Skeletal muscle tissue (tissue), 4 donors: ENCODE data around the gene RBM28. TPM values are rescaled to one million over a fixed set of nuclear protein-coding genes. Genes with fewer than 3 reads are reported as not detected.
A peak's percentile ranks its signal among the peaks of the same experiment; 100 is the strongest.

Source experiments
- H3K27ac ChIP-seq: one replicate; pipeline ENCODE4 v1.7.0; 2013; ENCODE audit warnings: mild to moderate bottlenecking, low read depth, low read length, inconsistent platforms
- H3K27me3 ChIP-seq, 3 donors: one replicate each; pipeline ENCODE4 v1.7.0; 2013; ENCODE audit warnings: low read length in 3 of 3; ENCODE audit not compliant: control insufficient read depth in 3 of 3, insufficient read depth in 3 of 3
- H3K36me3 ChIP-seq, 3 donors: one replicate each; pipeline ENCODE4 v1.7.0; 2013; ENCODE audit warnings: low read length in 3 of 3; ENCODE audit not compliant: control insufficient read depth in 3 of 3, insufficient read depth in 3 of 3
- H3K4me1 ChIP-seq, 3 donors: one replicate each; pipeline ENCODE4 v1.7.0; 2013; ENCODE audit warnings: low read length in 3 of 3, mild to moderate bottlenecking in 3 of 3; ENCODE audit not compliant: control insufficient read depth in 3 of 3, insufficient read depth in 3 of 3
- H3K4me3 ChIP-seq, 3 donors: one replicate each; pipeline ENCODE4 v1.7.0; 2013; ENCODE audit warnings: low read length in 3 of 3
- H3K9ac ChIP-seq, 3 donors: one replicate each; pipeline ENCODE4 v1.7.0; 2013; ENCODE audit warnings: low read length in 3 of 3, mild to moderate bottlenecking in 3 of 3, moderate library complexity in 2 of 3, low read depth in 1 of 3
- H3K9me3 ChIP-seq, 3 donors: one replicate each; pipeline ENCODE4 v1.7.0; 2013; ENCODE audit warnings: low read length in 3 of 3; ENCODE audit not compliant: control insufficient read depth in 3 of 3
- total RNA-seq: library from RNA; depleted of rRNA; stranded (reverse); fragments of >200 nt; gene quantifications from one replicate; pipeline ENCODE4 v1.2.3, GENCODE V29; 2014
- donor health status: Osteomylitis.

Gene RBM28
- total RNA-seq, 1 donor from 2014 or later, result 7.3 TPM

- Histone ChIP-seq H3K9ac (peak overlapping the region in 1 of 3 donors; percentile 40), H3K27me3 (peaks cover 24 to 44% (median 33%) of the 10 kb centered on the region in 3 donors), H3K36me3 (no peaks in the 10 kb centered on the region), H3K4me1 (peaks cover 17 to 22% (median 17%) of the 10 kb centered on the region in 3 donors), H3K9me3 (peaks cover 0 to 2% (median 0%) of the 10 kb centered on the region in 3 donors), H3K4me3 (peak overlapping the region in 2 of 3 donors; percentile 9 to 29), H3K27ac (no peak overlapping the region)
Measured at GRCh38 chr7:128266883-128267594, 76.7 kb downstream of the RBM28 start.

- Histone ChIP-seq H3K27me3 (peaks cover 24 to 39% (median 33%) of the 10 kb centered on the region in 3 donors), H3K9me3 (peaks cover 0 to 2% (median 0%) of the 10 kb centered on the region in 3 donors), H3K36me3 (no peaks in the 10 kb centered on the region), H3K4me1 (peaks cover 13 to 22% (median 15%) of the 10 kb centered on the region in 3 donors), H3K9ac (no peak overlapping the region), H3K27ac (no peak overlapping the region), H3K4me3 (no peak overlapping the region)
Measured at GRCh38 chr7:128266529-128266882, 77.2 kb downstream of the RBM28 start.

DNA sequence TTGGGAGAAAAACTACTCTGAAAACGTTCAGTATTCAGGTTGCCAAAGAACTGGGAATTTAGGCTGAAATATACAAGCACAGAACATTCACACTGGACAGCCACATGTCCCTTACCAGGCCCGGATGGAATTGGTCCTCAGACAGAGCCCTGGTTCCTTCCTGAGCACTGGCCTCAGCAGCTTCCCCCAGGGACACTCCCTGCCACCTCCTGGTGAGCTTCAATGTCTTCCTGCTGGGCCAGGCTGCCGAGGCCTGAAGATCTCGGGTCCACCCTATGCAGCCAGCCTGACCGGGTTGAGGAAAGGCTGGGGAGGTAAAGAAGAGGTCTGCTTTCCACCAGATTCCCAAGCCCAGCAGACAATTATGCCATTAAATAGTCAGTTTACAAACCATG is 77.8 kb downstream of the RBM28 start:
- Histone ChIP-seq H3K27me3 (peaks cover 18 to 33% (median 27%) of the 10 kb centered on the region in 3 donors), H3K9me3 (peaks cover 0 to 2% (median 0%) of the 10 kb centered on the region in 3 donors), H3K36me3 (no peaks in the 10 kb centered on the region), H3K4me3 (no peak overlapping the region), H3K27ac (no peak overlapping the region), H3K9ac (no peak overlapping the region), H3K4me1 (peaks cover 7 to 15% (median 10%) of the 10 kb centered on the region in 3 donors)

DNA sequence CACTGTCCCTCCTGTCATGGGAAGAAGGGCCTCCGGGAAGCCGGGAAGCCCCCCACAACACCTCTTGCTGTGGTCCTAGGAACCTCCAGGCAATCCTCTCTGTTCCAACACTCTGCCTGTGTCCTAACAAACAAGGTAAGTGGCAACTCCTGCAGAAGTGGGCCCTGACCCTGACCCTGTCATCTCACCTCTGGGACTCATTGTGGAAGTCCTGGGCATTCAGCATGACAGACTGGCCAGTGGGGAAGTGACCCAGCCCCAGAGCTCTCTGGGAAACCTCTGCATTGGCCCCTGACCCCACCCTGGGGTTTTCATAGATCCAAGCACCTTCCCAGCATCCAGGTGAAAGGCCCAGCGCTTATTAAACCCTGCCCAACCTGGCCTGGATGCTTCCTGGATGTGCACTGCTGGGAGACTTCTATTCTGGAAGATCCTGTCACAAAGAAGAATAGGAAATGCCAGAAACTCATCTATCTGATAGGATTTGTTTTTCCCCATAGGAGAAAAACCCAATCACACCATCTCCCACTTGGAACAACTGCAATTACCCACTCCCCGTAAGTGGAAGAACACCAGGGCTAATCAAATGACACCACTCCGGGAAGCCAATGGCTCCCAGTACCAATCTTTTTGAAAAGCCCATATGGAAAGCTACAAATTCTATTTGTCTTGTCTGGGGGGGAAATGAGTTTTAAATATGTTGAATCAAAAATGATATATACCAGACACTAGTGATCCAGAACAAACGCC is 78.4 kb downstream of the RBM28 start:
- Histone ChIP-seq H3K4me1 (peaks cover 5 to 11% (median 7%) of the 10 kb centered on the region in 3 donors), H3K9ac (no peak overlapping the region)

GRCh38 chr7:128264477-128264876 is 79.2 kb downstream of the RBM28 start:
- H3K27ac ChIP-seq, result no peak overlapping the region
- H3K4me3 ChIP-seq, result no peak overlapping the region
- no peaks in the 10 kb centered on the region for H3K36me3 ChIP-seq
- H3K9ac ChIP-seq, result no peak overlapping the region
- H3K9me3 ChIP-seq, result peaks cover 0 to 2% (median 0%) of the 10 kb centered on the region in 3 donors
- H3K4me1 ChIP-seq, result peaks cover 5 to 11% (median 7%) of the 10 kb centered on the region in 3 donors
- peaks cover 13 to 27% (median 20%) of the 10 kb centered on the region in 3 donors for H3K27me3 ChIP-seq

More for the DNA sequence above, 78.4 kb downstream of the RBM28 start:
- no peak overlapping the region for H3K27ac ChIP-seq
- H3K9me3 ChIP-seq, result peaks cover 0 to 2% (median 0%) of the 10 kb centered on the region in 3 donors
- peaks cover 13 to 28% (median 22%) of the 10 kb centered on the region in 3 donors for H3K27me3 ChIP-seq
- H3K4me3 ChIP-seq, result no peak overlapping the region
- no peaks in the 10 kb centered on the region for H3K36me3 ChIP-seq

GRCh38 chr7:128263420-128263819 is 80.3 kb downstream of the RBM28 start:
- no peak overlapping the region for H3K4me3 ChIP-seq
- peaks cover 0 to 2% (median 0%) of the 10 kb centered on the region in 3 donors for H3K9me3 ChIP-seq
- peaks cover 12 to 24% (median 14%) of the 10 kb centered on the region in 3 donors for H3K27me3 ChIP-seq
- H3K4me1 ChIP-seq, result peaks cover 7 to 11% (median 10%) of the 10 kb centered on the region in 3 donors
- H3K27ac ChIP-seq, result no peak overlapping the region
- no peak overlapping the region for H3K9ac ChIP-seq
- no peaks in the 10 kb centered on the region for H3K36me3 ChIP-seq

DNA sequence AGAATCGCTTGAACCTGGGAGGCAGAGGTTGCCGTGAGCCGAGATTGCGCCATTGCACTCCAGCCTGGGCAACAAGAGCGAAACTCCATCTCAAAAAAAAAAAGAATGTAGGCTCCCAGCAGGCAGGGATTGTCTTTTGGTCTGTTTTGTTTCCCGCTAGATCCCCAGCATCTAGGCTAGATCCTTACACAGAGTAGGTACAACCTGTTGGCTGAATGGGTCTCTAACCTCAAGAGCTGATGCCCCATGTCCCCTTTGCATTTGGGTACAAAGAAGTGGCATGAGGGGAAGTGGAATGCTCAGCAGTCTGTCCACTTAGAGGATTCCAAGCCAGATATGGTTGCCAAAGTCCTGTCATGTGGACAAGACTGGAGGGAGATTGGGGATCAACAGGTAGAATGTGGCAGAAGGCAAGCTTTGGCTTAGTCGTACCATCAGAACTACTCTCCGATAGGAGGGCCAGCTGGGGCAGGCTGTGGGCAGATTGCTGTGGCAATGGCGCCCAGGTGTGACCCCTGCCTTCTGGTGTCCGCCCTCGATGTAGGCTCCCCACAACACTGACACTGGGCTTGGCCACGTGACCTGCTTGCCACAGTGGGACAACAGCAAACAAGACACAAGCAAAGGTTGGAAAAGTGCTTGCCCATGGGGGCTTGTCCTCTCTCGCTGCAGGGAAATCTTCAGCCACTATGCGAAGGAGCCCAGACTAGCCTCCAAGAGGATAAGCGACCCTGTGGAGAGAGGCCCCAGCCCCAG is 81.3 kb downstream of the RBM28 start:
- peaks cover 0 to 2% (median 0%) of the 10 kb centered on the region in 3 donors for H3K9me3 ChIP-seq
- no peaks in the 10 kb centered on the region for H3K36me3 ChIP-seq
- no peak overlapping the region for H3K27ac ChIP-seq
- peaks cover 7 to 10% (median 9%) of the 10 kb centered on the region in 3 donors for H3K4me1 ChIP-seq
- H3K4me3 ChIP-seq, result no peak overlapping the region
- no peak overlapping the region for H3K9ac ChIP-seq
- H3K27me3 ChIP-seq, result peaks cover 3 to 14% (median 6%) of the 10 kb centered on the region in 3 donors

- Histone ChIP-seq H3K4me1 (peaks cover 0 to 5% (median 0%) of the 10 kb centered on the region in 3 donors), H3K9ac (no peak overlapping the region), H3K27ac (no peak overlapping the region), H3K4me3 (no peak overlapping the region), H3K27me3 (peaks cover 0 to 3% (median 0%) of the 10 kb centered on the region in 3 donors), H3K36me3 (no peaks in the 10 kb centered on the region), H3K9me3 (peaks cover 0 to 2% (median 0%) of the 10 kb centered on the region in 3 donors)
Measured at GRCh38 chr7:128260069-128260795, 83.5 kb downstream of the RBM28 start.
